Fibroblast of villous mesenchyme (primary cell): ENCODE measurements around the gene OR5B3. TPM values are rescaled to one million over a fixed set of nuclear protein-coding genes. Genes with fewer than 3 reads are reported as not detected.

ENCODE experiments used
- DNase-seq: peaks from one replicate; pipeline ENCODE4 v3.0.0-alpha.2; 2010; ENCODE audit warnings: low read depth
- H3K4me3 ChIP-seq: 2 replicates; pipeline ENCODE4 v1.5.1; 2011; ENCODE audit warnings: low read depth, mild to moderate bottlenecking, low read length
- total RNA-seq: library from RNA; depleted of rRNA; stranded (reverse); fragments of >200 nt; gene quantifications from 2 replicates; pipeline ENCODE4 v1.2.3, GENCODE V29; 2012
- TF ChIP-seq, protein P1 (sequence below): IDR thresholded peaks from 2 replicates; pipeline ENCODE4 v1.5.1; 2012; ENCODE audit warnings: low read depth, mild to moderate bottlenecking, low read length; ENCODE audit not compliant: insufficient read depth

OR5B3 gene
- total RNA-seq = not detected in 2 replicates

- TF ChIP-seq, protein P1, sequence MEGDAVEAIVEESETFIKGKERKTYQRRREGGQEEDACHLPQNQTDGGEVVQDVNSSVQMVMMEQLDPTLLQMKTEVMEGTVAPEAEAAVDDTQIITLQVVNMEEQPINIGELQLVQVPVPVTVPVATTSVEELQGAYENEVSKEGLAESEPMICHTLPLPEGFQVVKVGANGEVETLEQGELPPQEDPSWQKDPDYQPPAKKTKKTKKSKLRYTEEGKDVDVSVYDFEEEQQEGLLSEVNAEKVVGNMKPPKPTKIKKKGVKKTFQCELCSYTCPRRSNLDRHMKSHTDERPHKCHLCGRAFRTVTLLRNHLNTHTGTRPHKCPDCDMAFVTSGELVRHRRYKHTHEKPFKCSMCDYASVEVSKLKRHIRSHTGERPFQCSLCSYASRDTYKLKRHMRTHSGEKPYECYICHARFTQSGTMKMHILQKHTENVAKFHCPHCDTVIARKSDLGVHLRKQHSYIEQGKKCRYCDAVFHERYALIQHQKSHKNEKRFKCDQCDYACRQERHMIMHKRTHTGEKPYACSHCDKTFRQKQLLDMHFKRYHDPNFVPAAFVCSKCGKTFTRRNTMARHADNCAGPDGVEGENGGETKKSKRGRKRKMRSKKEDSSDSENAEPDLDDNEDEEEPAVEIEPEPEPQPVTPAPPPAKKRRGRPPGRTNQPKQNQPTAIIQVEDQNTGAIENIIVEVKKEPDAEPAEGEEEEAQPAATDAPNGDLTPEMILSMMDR = no peak
- DNase-seq = no peak
- no peak within 1 kb of the TSS for H3K4me3 ChIP-seq
These were observed at the start of gene OR5B3 for GRCh38 chr11:58406774-58407173. TSS of gene OR5B3 (minus strand) at chr11:58406874. CDS start at chr11:58403409, 3,465 bp downstream.

GRCh38 chr11:58451585-58451984 lies 44.9 kb upstream of the OR5B3 start:
- TF ChIP-seq, protein P1 = no peak
- no peak for DNase-seq

DNA sequence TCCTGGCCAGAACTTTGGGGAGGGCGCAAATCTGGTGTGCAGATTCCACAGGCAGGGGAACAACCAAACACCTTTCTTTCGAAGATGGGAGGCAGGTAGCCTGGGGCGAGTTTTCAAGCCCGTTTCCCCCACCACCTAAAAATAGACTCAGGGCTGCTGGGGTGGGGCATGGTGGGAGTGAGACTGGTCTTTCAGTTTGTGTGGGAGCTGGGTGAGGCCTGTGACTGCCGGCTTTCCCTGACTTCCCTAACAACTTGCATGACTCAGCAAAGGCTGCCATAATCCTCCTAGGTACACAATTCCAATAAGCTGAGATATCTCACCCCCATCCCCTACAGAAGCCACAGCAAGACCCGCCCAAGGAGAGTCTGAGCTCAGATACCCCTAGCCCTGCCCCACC lies 39.6 kb upstream of the OR5B3 start:
- no peak overlapping the region for H3K4me3 ChIP-seq
- no peak for DNase-seq
- TF ChIP-seq, protein P1 = no peak

More at GRCh38 chr11:58451585-58451984, 44.9 kb upstream of the OR5B3 start:
- H3K4me3 ChIP-seq = no peak overlapping the region

DNA sequence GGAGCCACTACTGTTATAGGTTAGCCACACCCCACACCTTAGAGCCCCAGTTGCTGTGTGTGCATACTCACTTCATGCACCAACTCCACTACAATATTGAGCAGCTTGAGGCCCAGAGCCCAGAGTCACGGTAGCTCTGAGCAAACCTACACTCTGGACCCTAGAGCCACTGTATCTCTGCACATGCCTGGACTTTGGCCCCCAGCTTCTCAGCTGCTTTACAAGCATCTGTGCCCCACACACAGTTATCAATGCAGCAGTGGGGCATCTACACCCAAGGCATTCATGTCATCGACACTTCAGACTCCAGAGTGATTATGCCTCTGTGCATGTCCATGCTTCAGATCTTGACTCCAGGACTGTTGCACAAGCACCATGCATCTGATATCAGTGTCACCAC lies 37.6 kb upstream of the OR5B3 start:
- H3K4me3 ChIP-seq = no peak overlapping the region
- TF ChIP-seq, protein P1 = no peak
- DNase-seq = no peak

DNA sequence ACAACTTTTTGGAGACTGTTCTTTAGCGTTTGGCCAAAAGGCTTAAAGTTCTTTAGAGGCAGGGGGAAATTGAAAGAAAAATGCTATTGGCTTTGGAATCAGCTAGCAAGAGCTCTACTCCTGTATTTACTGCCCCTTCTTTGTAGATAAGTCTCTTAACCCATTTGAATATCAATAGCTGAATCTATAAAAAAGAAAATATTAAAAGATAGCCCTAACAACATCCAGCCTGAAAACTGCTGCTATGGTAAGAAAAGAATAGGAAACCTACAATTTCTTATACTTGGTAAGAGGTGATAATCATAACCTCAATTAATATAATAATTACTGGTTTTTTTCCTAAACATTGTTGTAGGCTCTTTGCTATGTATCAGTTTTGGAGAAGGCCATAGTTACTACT lies 35.5 kb upstream of the OR5B3 start, which contains the start of gene OR5B12:
TSS of gene OR5B12 (minus strand) at position 101 of the 400 bp plus-strand sequence. CDS start 2,085 bp downstream, outside the sequence.
- TF ChIP-seq, protein P1 = no peak
- DNase-seq = no peak
- no peak within 1 kb of the TSS for H3K4me3 ChIP-seq

- TF ChIP-seq, protein P1 = no peak
- DNase-seq = no peak
- H3K4me3 ChIP-seq = no peak overlapping the region
These were observed 31.8 kb upstream of the OR5B3 start for GRCh38 chr11:58438486-58438885.

DNA sequence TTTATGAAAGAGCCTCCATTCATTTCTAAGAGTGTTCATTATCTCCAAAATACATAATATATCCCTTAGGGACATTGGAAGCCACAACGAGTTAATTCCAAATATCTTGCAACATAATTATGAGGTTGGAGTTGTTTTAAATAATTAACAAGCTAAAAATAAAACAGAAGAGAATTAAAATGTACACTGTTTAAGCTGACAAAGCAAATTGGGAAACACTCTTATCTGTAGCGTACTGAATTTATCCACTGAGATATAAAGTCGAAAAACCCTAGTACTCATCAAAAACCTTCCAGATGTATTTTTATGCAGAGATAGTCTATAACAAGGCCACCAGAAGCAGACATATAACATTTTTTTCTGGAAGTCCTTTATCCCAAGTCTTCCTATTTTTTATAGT lies 27.5 kb upstream of the OR5B3 start:
- no peak for DNase-seq

More for the DNA sequence above, 27.5 kb upstream of the OR5B3 start:
- H3K4me3 ChIP-seq = no peak overlapping the region
- TF ChIP-seq, protein P1 = no peak
